ENCODE data around the gene DOK6.

The DOK6 gene

DNA sequence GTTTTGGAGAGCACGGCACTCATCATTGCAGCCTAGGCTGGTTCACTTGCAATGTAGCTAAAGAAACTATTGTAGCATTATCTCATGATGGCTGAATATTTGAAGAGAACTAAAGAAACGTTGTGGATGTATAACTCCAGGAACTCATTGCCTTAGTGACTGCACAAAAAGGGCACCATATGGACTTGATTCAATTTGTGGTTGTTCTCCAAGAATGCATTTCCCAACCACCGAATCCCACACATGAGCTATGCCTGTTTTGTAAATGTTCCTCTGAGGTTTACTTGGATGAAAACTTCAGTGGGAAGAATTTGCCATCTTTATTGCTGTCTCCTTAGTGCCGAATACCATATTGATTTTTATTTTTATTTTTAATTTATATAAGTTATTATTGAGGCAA is 43.5 kb downstream of the DOK6 start:
- DNase-seq, result no peak

DNA sequence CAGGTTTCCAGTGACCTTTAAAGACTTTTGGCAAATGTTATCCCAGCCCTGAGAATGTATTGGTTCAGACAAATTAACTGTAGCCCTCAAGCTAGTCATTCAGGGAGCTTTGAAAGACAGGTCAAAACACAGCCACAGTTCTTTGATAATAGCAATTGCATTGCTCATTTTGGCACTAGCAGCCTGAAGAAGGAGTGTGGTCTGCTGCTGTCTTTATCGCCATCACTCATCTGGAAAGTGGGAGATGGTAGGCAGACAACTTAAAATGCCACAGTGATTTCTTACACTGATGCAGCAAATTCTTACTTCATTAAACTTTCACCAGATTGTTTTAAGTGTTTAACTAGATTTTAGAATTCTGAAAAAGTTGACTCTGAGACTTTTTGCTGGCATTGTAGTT is 47.2 kb downstream of the DOK6 start:
- no peak for DNase-seq

DNA sequence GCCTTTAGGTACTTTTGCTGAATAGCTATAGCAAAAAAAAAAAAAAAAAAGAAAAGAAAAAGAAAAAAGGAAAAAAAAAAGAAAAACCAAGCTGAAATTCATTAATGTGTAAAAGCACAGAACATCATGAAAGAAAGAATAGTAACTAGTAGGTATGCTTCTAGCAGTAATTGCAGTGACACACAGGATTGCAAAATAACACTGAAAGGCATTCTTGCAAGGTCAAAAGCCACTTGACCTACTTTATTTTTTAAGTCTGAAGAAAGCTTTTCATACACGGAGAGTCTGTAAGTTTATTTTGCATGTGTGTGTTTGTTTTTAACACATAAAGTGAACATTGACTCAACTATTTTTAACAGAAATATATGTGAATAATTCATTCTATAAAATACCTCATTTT is 54.4 kb downstream of the DOK6 start:
- DNase-seq, result no peak

DNA sequence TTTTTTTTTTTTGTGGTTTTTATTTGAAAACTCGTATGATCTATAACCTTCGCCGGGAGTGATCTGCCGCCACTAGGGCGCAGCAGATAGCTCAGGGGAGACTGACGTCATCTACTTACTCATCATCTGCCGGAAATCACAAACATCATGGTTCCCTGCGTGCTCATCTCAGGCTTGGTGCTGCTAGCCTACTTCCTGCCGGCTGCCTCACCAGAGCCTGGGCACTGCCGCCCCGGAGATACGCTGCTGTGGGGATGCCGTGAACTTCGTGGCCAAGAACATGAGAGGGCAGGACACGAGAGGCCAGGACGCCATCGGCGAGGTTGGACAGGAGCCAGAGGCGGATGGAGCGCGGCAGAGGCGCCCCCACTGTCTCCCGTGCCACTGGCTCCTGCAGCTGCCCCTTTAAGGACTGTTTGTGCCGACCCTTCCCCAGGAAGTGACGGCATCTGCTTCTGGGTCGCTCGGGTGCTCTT is 68.8 kb downstream of the DOK6 start:
- peak; percentile 69 for DNase-seq

DNA sequence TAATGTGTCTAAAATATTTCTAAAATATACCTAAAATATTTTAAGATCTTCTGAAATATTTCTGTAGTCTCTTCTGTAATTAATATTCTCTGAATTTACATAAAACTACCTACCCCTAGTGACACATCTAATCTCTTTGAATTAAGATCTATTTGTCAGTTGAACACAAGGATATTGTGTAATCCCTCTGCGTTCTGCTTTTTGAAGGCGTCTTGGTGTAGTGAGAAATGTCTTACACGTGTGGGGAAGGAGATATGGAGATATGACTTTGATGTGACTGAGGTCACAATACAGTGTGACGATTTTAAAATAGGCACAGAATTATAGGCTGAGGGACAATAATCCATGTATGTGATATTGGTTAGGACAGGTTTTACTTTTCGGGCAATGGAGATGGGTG is 79.8 kb downstream of the DOK6 start:
- DNase-seq, result no peak

GRCh38 chr18:69483574-69483973 is 82.9 kb downstream of the DOK6 start:
- no peak for DNase-seq

DNA sequence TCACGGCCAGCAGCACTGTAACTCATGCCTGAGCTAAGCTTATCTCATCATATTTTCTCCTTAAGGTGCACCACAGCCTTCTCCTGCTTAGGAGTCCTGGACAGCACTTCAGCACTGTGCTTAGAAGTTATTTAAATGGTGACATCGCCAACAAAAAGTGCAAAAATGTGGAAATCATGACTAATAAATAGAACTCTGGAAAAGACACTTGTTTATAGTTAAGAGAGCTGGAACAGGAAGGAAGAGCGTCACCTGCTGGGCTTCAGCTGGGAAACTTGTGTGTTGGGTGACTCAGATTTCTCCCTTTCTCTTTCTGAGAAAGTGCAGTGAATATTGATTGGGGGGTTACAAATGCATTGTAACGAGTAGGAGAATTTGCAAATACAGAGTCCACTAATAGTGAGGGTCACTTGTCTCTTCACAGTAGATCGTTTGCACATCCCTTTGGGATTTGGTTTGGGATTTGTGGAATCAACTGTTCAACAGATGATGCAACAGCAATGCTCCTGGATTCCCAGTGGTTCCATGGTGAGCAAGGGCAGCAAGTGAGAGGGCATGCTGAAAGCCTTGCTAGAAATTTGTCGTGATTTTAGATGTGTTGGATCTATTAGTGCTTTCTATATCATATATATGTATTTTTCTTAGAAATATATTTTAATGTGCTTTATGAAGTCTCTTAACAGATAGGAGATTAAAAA is 84.2 kb downstream of the DOK6 start:
- DNase-seq, result no peak

GRCh38 chr18:69487488-69488394 is 87.1 kb downstream of the DOK6 start:
- no peak for DNase-seq

- no peak for DNase-seq
Observed at GRCh38 chr18:69490072-69490471, 89.4 kb downstream of the DOK6 start.

DNA sequence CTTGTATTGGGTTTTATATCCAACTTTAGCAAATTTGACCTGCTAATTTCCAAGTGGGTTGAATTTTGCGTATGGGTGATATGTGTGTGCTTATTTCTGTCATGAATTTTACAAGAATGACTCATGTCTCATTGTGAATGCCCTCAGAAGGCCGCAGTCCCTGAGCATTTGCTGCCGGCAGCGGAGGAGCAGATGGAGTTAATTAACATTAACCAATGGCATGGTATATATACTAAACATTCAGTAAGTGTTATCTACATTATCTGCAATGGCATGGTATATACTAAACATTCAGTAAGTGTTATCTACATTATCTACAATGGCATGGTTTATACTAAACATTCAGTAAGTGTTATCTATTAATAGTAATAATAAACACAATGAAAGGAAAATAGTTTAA is 90.1 kb downstream of the DOK6 start:
- no peak for DNase-seq

DNA sequence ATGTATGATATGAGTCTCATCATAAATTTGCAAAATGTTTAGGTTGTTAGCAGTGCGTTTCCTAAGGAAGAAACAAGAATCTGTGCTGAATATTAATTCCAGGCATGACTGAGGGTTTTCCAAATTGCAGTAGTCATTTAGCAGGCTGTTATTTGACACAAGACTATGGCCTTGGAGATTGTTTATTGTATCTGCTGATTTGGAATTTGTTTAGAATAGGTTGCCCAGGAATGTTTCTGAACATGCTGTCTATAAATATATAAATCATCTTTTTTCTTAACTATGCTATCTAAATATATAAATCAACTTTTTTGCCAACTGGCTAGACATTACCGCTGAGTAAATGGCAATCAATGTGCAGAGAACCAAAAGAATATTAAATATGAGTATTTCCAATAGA is 90.9 kb downstream of the DOK6 start:
- no peak for DNase-seq

GRCh38 chr18:69492861-69493260 is 92.2 kb downstream of the DOK6 start:
- no peak for DNase-seq

DNA sequence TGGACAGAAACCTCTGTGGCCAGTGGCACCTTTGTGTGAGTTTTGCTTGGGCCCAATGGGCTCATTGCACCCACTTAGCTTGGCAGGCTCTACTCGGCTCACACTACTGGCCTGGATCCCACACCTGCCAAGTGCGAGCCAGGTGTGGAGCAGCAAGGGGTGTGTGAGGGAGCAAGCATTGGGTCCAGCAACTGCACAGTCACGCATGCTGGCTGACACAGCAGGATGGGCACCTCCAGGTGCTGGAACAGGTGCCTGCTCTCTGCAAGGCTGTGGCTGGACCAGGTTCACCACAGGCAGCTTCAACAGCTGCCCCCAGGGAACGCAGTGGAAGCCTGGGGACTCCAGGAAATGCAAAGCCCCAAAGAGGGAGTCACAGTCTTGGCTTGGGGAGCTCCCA is 94.2 kb downstream of the DOK6 start:
- DNase-seq, result no peak

GRCh38 chr18:69495338-69495737 is 94.7 kb downstream of the DOK6 start:
- DNase-seq, result no peak

DNA sequence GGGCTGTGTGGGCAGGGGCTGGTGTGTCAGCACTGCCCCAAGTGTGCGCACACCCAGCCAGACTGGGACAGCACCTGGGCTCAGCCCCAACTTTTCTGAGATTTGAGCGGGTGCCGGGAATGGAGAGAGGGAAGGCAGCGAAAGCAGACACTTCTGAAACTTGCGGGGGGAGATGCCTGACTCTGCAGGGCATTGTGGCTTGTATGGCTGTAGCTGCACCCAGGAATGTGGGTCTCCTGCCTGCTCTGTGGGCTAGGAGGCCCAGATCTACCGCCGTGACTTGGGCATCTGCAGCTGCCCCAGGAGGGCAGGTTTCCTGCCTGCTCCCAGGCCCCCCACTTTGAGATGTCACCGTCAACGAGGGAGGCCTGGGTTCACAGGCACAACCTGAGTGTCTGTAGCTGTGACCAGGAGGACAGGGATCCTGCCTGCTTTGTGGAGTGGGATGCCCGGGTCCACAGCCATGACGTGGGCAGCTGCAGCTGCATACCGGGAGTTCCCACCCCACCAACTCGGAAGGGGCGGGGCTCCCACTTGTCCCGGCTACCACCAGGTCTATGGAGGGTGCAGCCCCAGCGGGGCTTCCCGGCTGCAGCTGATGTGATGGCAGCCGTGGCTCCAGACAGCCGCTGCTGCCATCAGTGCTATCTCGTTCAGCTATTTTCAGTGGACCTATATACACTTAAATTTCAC is 95.3 kb downstream of the DOK6 start:
- DNase-seq, result no peak

DNA sequence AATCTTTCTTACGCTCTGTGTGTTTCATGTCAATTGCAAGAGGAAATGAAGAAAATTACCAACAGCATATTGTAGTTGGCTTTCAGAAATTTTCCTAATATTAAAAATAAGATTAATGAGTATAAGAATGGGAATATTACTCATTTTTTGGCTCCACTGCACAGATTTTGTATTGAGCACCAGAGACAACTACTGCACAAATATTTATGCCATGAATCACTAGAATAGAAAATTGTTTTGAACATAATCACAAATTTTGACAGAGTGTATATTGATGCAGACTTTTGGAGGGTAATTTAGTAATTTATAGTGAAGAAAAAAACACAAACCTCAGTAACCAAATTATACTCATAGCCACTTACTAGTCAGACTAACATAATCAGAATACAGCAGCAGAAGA is 118.3 kb downstream of the DOK6 start:
- no peak for DNase-seq

- no peak for DNase-seq
Observed at GRCh38 chr18:69523582-69523981, 122.9 kb downstream of the DOK6 start.

GRCh38 chr18:69528435-69528834 is 127.7 kb downstream of the DOK6 start:
- no peak for DNase-seq

DNA sequence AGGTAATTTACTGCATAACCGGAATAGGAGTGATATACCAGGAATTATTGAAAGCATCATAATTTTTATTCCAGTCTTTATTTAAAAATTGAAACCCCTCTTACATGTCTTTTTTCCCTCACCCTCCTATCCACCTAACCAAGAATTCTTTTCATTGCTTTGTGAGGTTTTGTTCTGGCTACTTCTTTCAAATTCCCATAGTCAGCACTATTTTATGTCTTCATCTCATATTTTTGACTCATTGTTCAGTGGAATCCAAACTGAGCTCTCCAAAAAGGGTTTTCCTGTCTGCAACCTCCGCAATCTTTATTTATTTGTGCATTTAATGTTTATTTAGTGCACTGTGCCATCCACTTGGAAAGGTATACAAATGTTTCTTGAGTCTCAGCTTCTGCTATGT is 128.5 kb downstream of the DOK6 start:
- DNase-seq, result no peak

DNA sequence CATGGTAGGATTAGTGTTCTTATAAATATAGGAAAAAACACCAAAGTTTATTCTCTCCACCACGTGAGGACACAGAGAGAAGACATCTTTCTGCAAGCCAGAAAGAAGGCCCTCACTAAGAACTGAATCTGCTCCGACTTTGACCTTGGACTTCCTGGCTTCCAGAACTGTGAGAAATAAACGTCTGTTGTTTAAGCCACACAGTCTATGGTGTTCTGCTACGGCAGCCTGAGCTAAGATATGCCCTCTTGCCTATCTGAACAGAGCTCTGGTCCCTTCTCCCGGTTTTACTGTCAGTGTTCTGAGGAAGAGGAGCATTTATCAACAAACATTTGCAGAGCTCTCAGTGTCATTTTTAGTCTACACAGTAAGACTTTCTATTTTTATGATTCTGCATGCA is 131.3 kb downstream of the DOK6 start:
- DNase-seq, result no peak

DNA sequence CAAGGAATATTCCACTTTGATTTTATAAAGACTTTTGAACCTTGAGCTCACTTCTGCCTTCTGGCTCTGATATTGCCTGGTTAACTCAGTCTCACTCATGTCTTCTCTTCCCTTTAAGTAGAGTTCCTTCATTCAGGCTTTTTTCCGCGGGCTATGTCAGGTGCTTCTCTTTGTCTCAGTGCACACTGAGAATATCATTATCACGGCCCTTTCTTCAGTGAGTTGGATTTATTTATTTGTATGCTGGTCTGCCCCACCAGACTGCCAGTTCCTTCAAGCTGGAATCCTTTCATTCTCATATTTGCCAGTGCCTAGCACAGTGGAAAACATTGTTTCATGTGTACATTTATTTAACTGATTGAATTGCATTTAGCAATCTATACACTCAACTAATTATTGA is 136.5 kb downstream of the DOK6 start:
- DNase-seq, result no peak

DNA sequence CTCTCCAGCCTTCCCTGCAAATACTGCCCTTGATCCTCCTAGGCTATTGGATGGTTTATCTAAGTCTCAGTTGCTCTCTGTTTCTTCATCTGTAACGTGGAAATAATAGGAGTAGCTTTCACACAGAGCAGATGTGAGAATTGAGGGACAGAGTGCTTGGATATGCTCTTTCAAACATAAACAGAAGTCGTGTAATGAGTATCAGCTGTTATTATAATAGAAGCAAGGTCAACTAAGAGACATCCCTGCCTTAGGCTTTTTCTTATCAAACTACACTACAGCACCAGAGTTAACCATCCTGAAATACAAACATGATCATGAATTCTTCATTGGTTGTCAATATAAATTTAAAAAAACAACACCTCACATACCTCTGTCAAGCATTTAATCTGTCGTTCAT is 138.2 kb downstream of the DOK6 start:
- no peak for DNase-seq

- no peak for DNase-seq
Observed at GRCh38 chr18:69539404-69539803, 138.7 kb downstream of the DOK6 start.

DNA sequence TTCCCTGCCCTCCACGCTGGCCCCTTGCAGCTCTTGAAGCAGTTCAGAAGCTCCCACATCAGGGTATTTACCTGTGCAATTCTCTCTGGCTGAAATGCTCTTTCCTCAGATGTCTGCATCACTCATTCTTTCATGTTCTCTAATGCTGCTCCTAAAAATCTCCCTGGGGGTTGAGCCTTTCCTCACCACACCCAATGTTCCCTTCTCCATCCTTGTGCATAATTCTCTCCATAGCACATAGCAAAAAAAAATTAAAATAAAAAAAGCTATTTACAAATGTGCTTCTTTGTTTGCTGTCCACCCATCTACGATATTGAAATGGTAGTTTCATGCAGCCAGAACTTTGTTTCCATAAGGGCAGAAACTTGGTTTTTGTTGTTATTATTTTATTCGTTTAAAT is 155.5 kb downstream of the DOK6 start:
- no peak for DNase-seq

Measured in activated CD8-positive, alpha-beta memory T cell treated with anti-CD3 and anti-CD28 coated beads for 24 hours (primary cell).